Measurements from ENCODE around the gene NRIP2. TPM values are rescaled to one million over a fixed set of nuclear protein-coding genes. Genes with fewer than 3 reads are reported as not detected.

NRIP2 gene
- total and polyA plus RNA-seq, 9 donors: 0.83 to 15.1 (median 6.3) TPM

GRCh38 chr12:2844786-2845185 lies 10.0 kb upstream of the NRIP2 start:
- DNase-seq: no peak
- peaks cover 12% of the 10 kb centered on the region for H3K4me1 ChIP-seq (ENCODE audit: insufficient read depth)

GRCh38 chr12:2842948-2843347 lies 8.1 kb upstream of the NRIP2 start:
- no peak for DNase-seq
- H3K27ac ChIP-seq: no peak overlapping the region
- H3K36me3 ChIP-seq: no peaks in the 10 kb centered on the region
- no peaks in the 10 kb centered on the region for H3K27me3 ChIP-seq
- H3K4me1 ChIP-seq (ENCODE audit: insufficient read depth): no peaks in the 10 kb centered on the region
- H3K4me3 ChIP-seq: no peak overlapping the region
- WGBS, 3 donors: 70 to 84% (median 79%) methylated on average over 5 of the region's 5 CpGs
- no peaks in the 10 kb centered on the region for H3K9me3 ChIP-seq
- intact Hi-C loops (cut with DNase I): no loop called here
- TF ChIP-seq POLR2A (IDR thresholded peaks at IDR 0.05): no peak
- TF ChIP-seq, protein P1, sequence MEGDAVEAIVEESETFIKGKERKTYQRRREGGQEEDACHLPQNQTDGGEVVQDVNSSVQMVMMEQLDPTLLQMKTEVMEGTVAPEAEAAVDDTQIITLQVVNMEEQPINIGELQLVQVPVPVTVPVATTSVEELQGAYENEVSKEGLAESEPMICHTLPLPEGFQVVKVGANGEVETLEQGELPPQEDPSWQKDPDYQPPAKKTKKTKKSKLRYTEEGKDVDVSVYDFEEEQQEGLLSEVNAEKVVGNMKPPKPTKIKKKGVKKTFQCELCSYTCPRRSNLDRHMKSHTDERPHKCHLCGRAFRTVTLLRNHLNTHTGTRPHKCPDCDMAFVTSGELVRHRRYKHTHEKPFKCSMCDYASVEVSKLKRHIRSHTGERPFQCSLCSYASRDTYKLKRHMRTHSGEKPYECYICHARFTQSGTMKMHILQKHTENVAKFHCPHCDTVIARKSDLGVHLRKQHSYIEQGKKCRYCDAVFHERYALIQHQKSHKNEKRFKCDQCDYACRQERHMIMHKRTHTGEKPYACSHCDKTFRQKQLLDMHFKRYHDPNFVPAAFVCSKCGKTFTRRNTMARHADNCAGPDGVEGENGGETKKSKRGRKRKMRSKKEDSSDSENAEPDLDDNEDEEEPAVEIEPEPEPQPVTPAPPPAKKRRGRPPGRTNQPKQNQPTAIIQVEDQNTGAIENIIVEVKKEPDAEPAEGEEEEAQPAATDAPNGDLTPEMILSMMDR (IDR thresholded peaks at IDR 0.05): no peak

More at GRCh38 chr12:2844786-2845185, 10.0 kb upstream of the NRIP2 start:
- Histone ChIP-seq H3K36me3 (no peaks in the 10 kb centered on the region), H3K9me3 (no peaks in the 10 kb centered on the region), H3K27me3 (no peaks in the 10 kb centered on the region), H3K4me3 (no peak overlapping the region), H3K27ac (peak overlapping the region in 1 of 2 donors; percentile 11)
- intact Hi-C loops (cut with DNase I): loop anchor here in 1 of 4 donors (5.0 kb wide), 1 partner anchor 98 kb away; no protein-coding TSS in a partner anchor
- no peak for TF ChIP-seq POLR2A (IDR thresholded peaks at IDR 0.05)
- TF ChIP-seq, protein P1 (IDR thresholded peaks at IDR 0.05): no peak
- TF ChIP-seq EP300 (IDR thresholded peaks at IDR 0.05): no peak
- 83 to 85% (median 84%) methylated on average over 9 of the region's 9 CpGs for WGBS, 3 donors

DNA sequence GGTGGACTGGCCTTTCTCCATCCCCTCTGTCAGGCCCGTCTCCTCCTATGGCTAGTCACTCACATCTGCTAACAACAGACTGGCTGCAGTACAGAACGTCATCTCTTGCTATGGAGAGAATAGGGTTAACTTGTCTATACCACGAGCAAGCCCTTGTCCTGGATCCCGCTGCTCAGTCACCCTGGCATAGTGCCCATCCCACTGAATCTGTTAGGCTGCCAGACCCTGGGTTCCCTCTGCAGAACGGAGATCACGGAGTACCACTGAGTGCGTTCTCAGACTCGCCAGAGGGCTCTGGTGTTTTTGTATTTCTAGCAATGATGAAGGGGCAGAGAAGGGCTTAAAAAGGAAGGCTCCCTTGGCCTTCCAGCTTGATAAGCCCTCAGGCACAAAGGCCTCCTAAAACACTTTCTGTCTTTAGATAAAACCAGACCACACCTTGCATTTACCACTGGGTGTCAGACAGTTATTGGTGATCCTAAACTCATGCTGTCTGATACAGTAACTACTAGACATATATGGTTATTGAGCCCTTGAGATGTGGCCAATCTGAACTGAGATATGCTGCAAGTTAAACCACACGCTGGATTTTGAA lies 6.3 kb upstream of the NRIP2 start:
- no peak for DNase-seq
- Histone ChIP-seq H3K4me3 (no peak overlapping the region), H3K4me1 (ENCODE audit: insufficient read depth) (no peaks in the 10 kb centered on the region), H3K27ac (no peak overlapping the region), H3K36me3 (no peaks in the 10 kb centered on the region), H3K9me3 (no peaks in the 10 kb centered on the region), H3K27me3 (no peaks in the 10 kb centered on the region)
- TF ChIP-seq POLR2A (IDR thresholded peaks at IDR 0.05): no peak
- TF ChIP-seq, protein P1 (IDR thresholded peaks at IDR 0.05): no peak
- no peak for TF ChIP-seq EP300 (IDR thresholded peaks at IDR 0.05)
- 61 to 66% (median 62%) methylated on average over 9 of the region's 9 CpGs for WGBS, 3 donors
- intact Hi-C loops (cut with DNase I): no loop called here

GRCh38 chr12:2836574-2836973 lies 1.7 kb upstream of the NRIP2 start:
- H3K36me3 ChIP-seq: no peaks in the 10 kb centered on the region
- H3K27me3 ChIP-seq: no peaks in the 10 kb centered on the region
- H3K27ac ChIP-seq: no peak overlapping the region
- intact Hi-C loops (cut with DNase I): loop anchor here in 1 of 4 donors (10.0 kb wide), 1 partner anchor 48 kb away; no protein-coding TSS in a partner anchor
- TF ChIP-seq, protein P1 (IDR thresholded peaks at IDR 0.05): no peak
- TF ChIP-seq POLR2A (IDR thresholded peaks at IDR 0.05): no peak
- no peak for TF ChIP-seq EP300 (IDR thresholded peaks at IDR 0.05)
- no peak for DNase-seq
- 83 to 94% (median 90%) methylated on average over 8 of the region's 8 CpGs for WGBS, 3 donors
- no peak overlapping the region for H3K4me3 ChIP-seq
- H3K4me1 ChIP-seq (ENCODE audit: insufficient read depth): peaks cover 10% of the 10 kb centered on the region
- no peaks in the 10 kb centered on the region for H3K9me3 ChIP-seq
